Fibroblast of pulmonary artery (primary cell): ENCODE data around the gene KCNN4.
"Not testable (repeated sequence)": the region's sequence is repeated elsewhere in the genome, so short reads cannot be mapped to it uniquely, and the experiment has no call there.

Experiments
- DNase-seq: peaks from one replicate; pipeline ENCODE4 v3.0.0-alpha.2; 2010; ENCODE audit warnings: low read depth
- H3K4me3 ChIP-seq: replicated peaks from 2 replicates; pipeline ENCODE4 v1.5.1; 2011; ENCODE audit warnings: low read depth, mild to moderate bottlenecking, control low read depth, low read length, moderate library complexity
- TF ChIP-seq, protein P1 (sequence below): IDR thresholded peaks from 2 replicates; pipeline ENCODE4 v1.5.1; 2011; ENCODE audit warnings: mild to moderate bottlenecking, control low read depth, low read length, inconsistent platforms; ENCODE audit errors: missing control alignments

KCNN4 gene

DNA sequence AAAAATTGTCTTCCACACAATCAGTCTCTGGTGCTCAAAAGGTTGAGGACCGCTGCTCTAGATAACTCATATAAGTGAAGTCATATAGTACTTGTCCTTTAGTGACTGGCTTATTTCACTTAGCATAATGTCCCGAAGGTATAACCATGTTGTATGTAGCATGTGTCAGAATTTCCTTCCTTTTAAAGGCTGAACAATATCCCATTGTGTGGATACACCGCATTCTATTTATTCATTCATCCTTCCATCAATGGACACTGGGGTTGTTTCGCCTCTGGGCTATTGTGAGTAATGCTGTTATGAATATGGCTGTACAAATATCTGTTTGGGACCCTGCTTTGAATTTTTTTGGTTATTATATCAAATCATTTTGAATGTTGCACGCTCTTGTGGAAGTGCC, 26.1 kb upstream of the KCNN4 start:
- TF ChIP-seq, protein P1, sequence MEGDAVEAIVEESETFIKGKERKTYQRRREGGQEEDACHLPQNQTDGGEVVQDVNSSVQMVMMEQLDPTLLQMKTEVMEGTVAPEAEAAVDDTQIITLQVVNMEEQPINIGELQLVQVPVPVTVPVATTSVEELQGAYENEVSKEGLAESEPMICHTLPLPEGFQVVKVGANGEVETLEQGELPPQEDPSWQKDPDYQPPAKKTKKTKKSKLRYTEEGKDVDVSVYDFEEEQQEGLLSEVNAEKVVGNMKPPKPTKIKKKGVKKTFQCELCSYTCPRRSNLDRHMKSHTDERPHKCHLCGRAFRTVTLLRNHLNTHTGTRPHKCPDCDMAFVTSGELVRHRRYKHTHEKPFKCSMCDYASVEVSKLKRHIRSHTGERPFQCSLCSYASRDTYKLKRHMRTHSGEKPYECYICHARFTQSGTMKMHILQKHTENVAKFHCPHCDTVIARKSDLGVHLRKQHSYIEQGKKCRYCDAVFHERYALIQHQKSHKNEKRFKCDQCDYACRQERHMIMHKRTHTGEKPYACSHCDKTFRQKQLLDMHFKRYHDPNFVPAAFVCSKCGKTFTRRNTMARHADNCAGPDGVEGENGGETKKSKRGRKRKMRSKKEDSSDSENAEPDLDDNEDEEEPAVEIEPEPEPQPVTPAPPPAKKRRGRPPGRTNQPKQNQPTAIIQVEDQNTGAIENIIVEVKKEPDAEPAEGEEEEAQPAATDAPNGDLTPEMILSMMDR = no peak
- no peak overlapping the region for H3K4me3 ChIP-seq
- DNase-seq = no peak

GRCh38 chr19:43806401-43806800, 25.6 kb upstream of the KCNN4 start:
- DNase-seq, H3K4me3 ChIP-seq: not testable (repeated sequence)

DNA sequence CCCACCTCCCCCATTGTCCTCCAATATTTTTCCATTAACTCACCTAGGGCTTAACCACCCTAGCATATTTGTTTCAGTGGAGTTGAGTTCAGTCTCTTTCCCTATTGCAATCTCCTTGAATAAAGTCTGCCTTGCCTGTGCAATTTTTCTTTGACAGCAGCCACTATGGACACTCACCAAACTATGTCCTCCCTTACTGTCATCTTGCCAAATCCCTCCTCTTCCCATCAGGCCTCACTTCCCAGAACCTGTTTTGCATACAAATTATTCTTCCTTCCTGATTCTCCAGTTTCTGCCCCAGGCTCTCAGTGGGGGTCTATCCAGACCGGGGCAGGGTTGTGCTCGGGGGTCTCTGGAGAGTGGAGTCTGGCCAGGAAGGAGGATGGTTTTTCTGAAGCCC, 23.7 kb upstream of the KCNN4 start:
- H3K4me3 ChIP-seq = no peak overlapping the region
- no peak for DNase-seq
- TF ChIP-seq, protein P1 = no peak

- TF ChIP-seq, protein P1 = no peak
- no peak within 1 kb of the TSS for H3K4me3 ChIP-seq
- DNase-seq = no peak
These were observed 21.6 kb upstream of the KCNN4 start, which contains the start of gene LYPD5 for GRCh38 chr19:43802216-43802951. Gene LYPD5, minus strand, starts transcription at chr19:43802447. Its CDS starts 67 bp downstream, at chr19:43802380.

DNA sequence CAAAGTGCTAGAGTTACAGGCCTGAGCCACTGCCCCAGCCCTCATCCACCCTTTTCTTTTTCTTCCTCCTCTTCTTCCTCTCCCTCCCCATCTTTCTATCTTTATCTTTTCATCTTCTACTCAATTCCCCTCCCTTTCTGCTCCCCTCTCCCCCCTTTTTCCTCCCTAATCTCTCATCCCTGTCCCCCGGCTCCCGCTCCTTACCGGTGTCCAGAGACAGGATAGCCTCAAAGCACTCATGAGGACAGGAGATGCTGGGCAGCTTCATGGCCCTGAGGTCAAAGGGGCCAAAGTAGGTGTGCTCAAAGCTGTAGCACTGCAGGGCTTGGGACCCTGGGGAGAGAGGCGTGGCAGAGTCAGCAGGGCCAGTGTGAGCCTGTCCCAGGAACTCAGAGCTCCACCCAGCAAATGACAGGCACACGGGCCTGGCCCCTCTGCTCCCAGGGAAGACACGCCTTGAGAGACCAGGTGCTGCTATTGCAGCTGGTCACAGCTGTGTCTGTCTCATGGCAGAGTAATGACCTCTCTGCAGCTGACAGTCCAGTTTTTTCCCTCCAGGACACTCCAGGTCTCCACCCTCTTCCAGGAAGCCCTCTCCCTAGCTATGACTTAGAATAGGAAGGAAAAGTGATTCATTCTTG, 18.8 kb upstream of the KCNN4 start:
- H3K4me3 ChIP-seq = no peak overlapping the region
- TF ChIP-seq, protein P1 = no peak
- no peak for DNase-seq

DNA sequence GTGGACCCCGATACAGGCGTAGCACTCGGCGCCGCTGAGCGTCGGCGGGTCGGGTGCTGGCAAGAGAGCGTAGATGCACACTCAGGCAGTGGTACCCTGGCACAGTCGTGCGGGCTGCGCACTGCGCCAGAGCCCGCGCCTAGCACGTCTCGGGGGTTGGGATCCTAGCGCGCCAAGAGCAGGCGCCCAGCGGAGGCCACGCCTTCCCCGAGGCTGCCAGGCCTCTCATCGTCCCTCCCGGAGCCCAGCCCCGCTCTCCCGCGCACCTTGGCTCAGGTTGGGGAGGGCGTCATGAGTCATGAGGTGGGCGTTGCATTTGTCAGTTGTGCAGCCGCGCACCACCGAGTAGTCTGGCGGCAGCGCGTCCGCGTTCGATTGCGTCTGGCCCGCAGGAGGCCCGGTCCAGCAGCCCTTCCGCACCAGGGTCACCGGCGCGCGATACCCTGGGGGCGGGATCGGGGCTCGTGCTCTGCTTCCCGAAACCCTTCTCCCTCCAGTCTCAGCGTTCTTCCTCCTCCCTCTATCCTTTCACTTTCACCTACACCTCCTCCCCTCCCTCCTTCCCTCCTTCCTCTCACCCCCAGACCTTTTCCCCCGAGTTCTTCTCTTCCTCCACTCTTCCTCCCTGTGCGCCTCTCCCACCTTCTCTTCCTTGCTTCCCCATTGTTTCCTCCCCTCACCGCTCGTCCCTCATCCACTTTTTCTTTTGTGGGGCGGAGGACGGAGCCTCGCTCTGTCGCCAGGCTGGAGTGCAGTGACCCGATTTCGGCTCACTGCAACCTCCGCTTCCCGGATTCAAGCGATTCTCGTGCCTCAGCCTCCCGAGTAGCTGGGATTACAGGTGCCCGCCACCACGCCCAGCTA, 18.0 kb upstream of the KCNN4 start:
- DNase-seq = no peak
- TF ChIP-seq, protein P1 = no peak
- peak overlapping the region; percentile 53 for H3K4me3 ChIP-seq

GRCh38 chr19:43798026-43798545, 17.3 kb upstream of the KCNN4 start:
- TF ChIP-seq, protein P1 = no peak
- peak overlapping the region; percentile 53 for H3K4me3 ChIP-seq
- no peak for DNase-seq
